ENCODE data around the gene OR8U1.
"Not testable (repeated sequence)": the region's sequence is repeated elsewhere in the genome, so short reads cannot be mapped to it uniquely, and the experiment has no call there.

The OR8U1 gene
- 0 reads per million in 2 donors for total RNA-seq

- no peak for DNase-seq
Measured at GRCh38 chr11:56375324-56375723, at the start of gene OR8U1. OR8U1 (plus strand) TSS chr11:56375624; CDS start chr11:56375624, 0 bp downstream.

GRCh38 chr11:56331861-56332491, 43.4 kb upstream of the OR8U1 start:
- no peak for DNase-seq

GRCh38 chr11:56333156-56333555, 42.3 kb upstream of the OR8U1 start:
- DNase-seq, result no peak

GRCh38 chr11:56340289-56340688, 35.1 kb upstream of the OR8U1 start:
- DNase-seq, result no peak

GRCh38 chr11:56345739-56346138, 29.7 kb upstream of the OR8U1 start, which contains the start of gene OR8K1:
OR8K1 (plus strand) TSS chr11:56346039; CDS start chr11:56346039, 0 bp downstream.
- no peak for DNase-seq

GRCh38 chr11:56353991-56354390, 21.4 kb upstream of the OR8U1 start, which contains the start of gene OR8J1:
OR8J1 (plus strand) TSS chr11:56354291; CDS start chr11:56360247, 5,956 bp downstream.
- DNase-seq, result no peak

GRCh38 chr11:56380120-56380519, 4.7 kb downstream of the OR8U1 start:
- no peak for DNase-seq

GRCh38 chr11:56394381-56394780, 19.0 kb downstream of the OR8U1 start:
- no peak for DNase-seq

GRCh38 chr11:56396047-56396446, 20.6 kb downstream of the OR8U1 start:
- DNase-seq, result no peak

- DNase-seq, result not testable (repeated sequence)
Measured at GRCh38 chr11:56401858-56402461, 26.5 kb downstream of the OR8U1 start.

GRCh38 chr11:56404393-56404792, 29.0 kb downstream of the OR8U1 start:
- no peak for DNase-seq

GRCh38 chr11:56410801-56411200, 35.4 kb downstream of the OR8U1 start:
- no peak for DNase-seq

- DNase-seq, result no peak
Measured at GRCh38 chr11:56412396-56412795, 37.0 kb downstream of the OR8U1 start, which contains the start of gene OR5AL1. OR5AL1 (plus strand) TSS chr11:56412696.
